GM12878 (cell line): ENCODE data around the gene ERVMER34-1. TPM values are rescaled to one million over a fixed set of nuclear protein-coding genes. Genes with fewer than 3 reads are reported as not detected.

Experiments used
- ELK1 ChIP-seq: IDR thresholded peaks from 2 replicates; pipeline ENCODE4 v1.6.1; 2012; ENCODE audit warnings: low read depth, low read length, improper control_type of control experiment
- EP300 ChIP-seq, 2 experiments: fragments of 150-350 bp in 1 of 2; IDR thresholded peaks; 2 replicates each; pipeline ENCODE4 v1.6.1; 2011 to 2012; ENCODE audit warnings: low read depth in 2 of 2, low read length in 2 of 2, borderline replicate concordance in 1 of 2, improper control_type of control experiment in 1 of 2, inconsistent platforms in 1 of 2; ENCODE audit not compliant: control insufficient read depth in 1 of 2
- EZH2 ChIP-seq: IDR thresholded peaks from 2 replicates; pipeline ENCODE4 v1.6.1; 2012; ENCODE audit warnings: low read depth, mild to moderate bottlenecking, control low read depth, inconsistent platforms, low read length, borderline replicate concordance; ENCODE audit not compliant: control insufficient read depth
- HDAC6 ChIP-seq: fragments of 200-600 bp; sonication (generic); IDR thresholded peaks from one replicate; pipeline ENCODE4 v1.8.0; 2017; ENCODE audit warnings: antibody characterized with exemption; ENCODE audit not compliant: unreplicated experiment
- MYC ChIP-seq: IDR thresholded peaks from 2 replicates; pipeline ENCODE4 v1.6.1; 2011; ENCODE audit warnings: mild to moderate bottlenecking, low read length, moderate library complexity, inconsistent platforms; ENCODE audit not compliant: insufficient read depth, insufficient replicate concordance, insufficient read length, severe bottlenecking
- NR2C1 ChIP-seq: fragments of 450-650 bp; IDR thresholded peaks from 2 replicates; pipeline ENCODE4 v1.6.1; 2017; ENCODE audit warnings: antibody characterized with exemption, mild to moderate bottlenecking, moderate library complexity
- YY1 ChIP-seq: IDR thresholded peaks from 2 replicates; pipeline ENCODE4 v1.6.1; 2011; ENCODE audit warnings: low read depth, mild to moderate bottlenecking, low read length
- ZNF274 ChIP-seq: IDR thresholded peaks from one replicate; pipeline ENCODE4 v1.8.0; 2011; ENCODE audit not compliant: insufficient read length, insufficient read depth
- polyA plus RNA-seq, 11 experiments: library from polyadenylated mRNA; depleted of rRNA in 4 of 11; unstranded in 6 of 11; stranded (reverse) in 5 of 11; fragments of >200 nt; fragmentation: Nextera tagmentation in 4 of 11; fragmentation: Illumina TruSeq in 1 of 11; extraction: Ambion mirVana in 4 of 11; extraction: Trizol in 1 of 11; gene quantifications; 1 replicate in 1 of 11; 2 replicates in 10 of 11; pipeline versions ENCODE4 v1.2.1 to v1.2.3, GENCODE V29; 2011 to 2016; ENCODE audit warnings: inconsistent platforms in 2 of 11, missing spikeins in 2 of 11, low read depth in 1 of 11
- total RNA-seq, 4 experiments: library from RNA; depleted of rRNA in 3 of 4; stranded (reverse); fragments of >200 nt in 3 of 4; fragmentation: Illumina TruSeq in 1 of 4; extraction: Trizol in 1 of 4; gene quantifications; 2 replicates each; pipeline versions ENCODE4 v1.2.1 to v1.2.3, GENCODE V29; 2013 to 2021
- TF ChIP-seq, protein P1 (sequence below): fragments of 450-650 bp; IDR thresholded peaks from 2 replicates; pipeline ENCODE4 v1.6.1; 2017; ENCODE audit warnings: mild to moderate bottlenecking, moderate library complexity
- TF ChIP-seq, protein P2 (sequence below), 3 experiments: IDR thresholded peaks in 2 of 3; conservative IDR thresholded peaks in 1 of 3; 2 replicates each; pipeline ENCODE4 v1.5.1; 2011; ENCODE audit warnings: low read depth in 3 of 3, low read length in 3 of 3, mild to moderate bottlenecking in 3 of 3, control low read depth in 2 of 3, moderate library complexity in 2 of 3, inconsistent platforms in 1 of 3, mixed read lengths in 1 of 3; ENCODE audit not compliant: control insufficient read depth in 2 of 3, insufficient read depth in 1 of 3; ENCODE audit errors: extremely low read depth in 1 of 3

Gene ERVMER34-1
- total and polyA plus RNA-seq, 10 of the 15 experiments (the other 5 are each of a cell fraction or from before 2014, with no cell fraction given) = not detected

DNA sequence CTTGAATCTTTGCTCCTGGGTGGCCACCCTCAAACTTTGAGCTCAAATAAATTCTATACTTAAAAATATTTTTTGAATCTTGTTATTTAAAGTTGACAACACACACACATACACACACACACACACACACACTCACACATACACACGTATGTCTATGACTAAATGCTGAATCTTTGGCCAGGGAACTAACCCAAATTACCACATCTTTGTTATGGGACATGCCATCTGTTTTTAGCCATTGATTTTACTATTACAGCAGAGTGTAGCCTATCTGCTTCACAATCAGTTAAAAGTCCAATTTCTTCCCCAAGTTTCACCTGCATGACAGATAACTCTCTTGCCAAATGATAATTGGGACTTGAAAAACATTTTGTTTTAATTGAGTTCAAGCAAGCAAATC, 47.1 kb downstream of the ERVMER34-1 start (continued):
- TF ChIP-seq, protein P1, sequence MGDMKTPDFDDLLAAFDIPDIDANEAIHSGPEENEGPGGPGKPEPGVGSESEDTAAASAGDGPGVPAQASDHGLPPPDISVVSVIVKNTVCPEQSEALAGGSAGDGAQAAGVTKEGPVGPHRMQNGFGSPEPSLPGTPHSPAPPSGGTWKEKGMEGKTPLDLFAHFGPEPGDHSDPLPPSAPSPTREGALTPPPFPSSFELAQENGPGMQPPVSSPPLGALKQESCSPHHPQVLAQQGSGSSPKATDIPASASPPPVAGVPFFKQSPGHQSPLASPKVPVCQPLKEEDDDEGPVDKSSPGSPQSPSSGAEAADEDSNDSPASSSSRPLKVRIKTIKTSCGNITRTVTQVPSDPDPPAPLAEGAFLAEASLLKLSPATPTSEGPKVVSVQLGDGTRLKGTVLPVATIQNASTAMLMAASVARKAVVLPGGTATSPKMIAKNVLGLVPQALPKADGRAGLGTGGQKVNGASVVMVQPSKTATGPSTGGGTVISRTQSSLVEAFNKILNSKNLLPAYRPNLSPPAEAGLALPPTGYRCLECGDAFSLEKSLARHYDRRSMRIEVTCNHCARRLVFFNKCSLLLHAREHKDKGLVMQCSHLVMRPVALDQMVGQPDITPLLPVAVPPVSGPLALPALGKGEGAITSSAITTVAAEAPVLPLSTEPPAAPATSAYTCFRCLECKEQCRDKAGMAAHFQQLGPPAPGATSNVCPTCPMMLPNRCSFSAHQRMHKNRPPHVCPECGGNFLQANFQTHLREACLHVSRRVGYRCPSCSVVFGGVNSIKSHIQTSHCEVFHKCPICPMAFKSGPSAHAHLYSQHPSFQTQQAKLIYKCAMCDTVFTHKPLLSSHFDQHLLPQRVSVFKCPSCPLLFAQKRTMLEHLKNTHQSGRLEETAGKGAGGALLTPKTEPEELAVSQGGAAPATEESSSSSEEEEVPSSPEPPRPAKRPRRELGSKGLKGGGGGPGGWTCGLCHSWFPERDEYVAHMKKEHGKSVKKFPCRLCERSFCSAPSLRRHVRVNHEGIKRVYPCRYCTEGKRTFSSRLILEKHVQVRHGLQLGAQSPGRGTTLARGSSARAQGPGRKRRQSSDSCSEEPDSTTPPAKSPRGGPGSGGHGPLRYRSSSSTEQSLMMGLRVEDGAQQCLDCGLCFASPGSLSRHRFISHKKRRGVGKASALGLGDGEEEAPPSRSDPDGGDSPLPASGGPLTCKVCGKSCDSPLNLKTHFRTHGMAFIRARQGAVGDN = no peak
- TF ChIP-seq EP300 (IDR thresholded peaks at IDR 0.05; ENCODE audit: borderline replicate concordance in 1 of 2, control insufficient read depth in 1 of 2, low read depth in 2 of 2, low read length in 2 of 2) (no peak), ELK1 (no peak), NR2C1 (no peak), EZH2 (no peak), ZNF274 (no peak), HDAC6 (no peak), YY1 (no peak), MYC (no peak)
- TF ChIP-seq, protein P2, sequence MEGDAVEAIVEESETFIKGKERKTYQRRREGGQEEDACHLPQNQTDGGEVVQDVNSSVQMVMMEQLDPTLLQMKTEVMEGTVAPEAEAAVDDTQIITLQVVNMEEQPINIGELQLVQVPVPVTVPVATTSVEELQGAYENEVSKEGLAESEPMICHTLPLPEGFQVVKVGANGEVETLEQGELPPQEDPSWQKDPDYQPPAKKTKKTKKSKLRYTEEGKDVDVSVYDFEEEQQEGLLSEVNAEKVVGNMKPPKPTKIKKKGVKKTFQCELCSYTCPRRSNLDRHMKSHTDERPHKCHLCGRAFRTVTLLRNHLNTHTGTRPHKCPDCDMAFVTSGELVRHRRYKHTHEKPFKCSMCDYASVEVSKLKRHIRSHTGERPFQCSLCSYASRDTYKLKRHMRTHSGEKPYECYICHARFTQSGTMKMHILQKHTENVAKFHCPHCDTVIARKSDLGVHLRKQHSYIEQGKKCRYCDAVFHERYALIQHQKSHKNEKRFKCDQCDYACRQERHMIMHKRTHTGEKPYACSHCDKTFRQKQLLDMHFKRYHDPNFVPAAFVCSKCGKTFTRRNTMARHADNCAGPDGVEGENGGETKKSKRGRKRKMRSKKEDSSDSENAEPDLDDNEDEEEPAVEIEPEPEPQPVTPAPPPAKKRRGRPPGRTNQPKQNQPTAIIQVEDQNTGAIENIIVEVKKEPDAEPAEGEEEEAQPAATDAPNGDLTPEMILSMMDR (IDR thresholded peaks at IDR 0.05 in 2 of 3, conservative IDR thresholded peaks at IDR 0.05 in 1 of 3; ENCODE audit: control insufficient read depth in 2 of 3, extremely low read depth in 1 of 3, insufficient read depth in 1 of 3, low read depth in 3 of 3, low read length in 3 of 3) = no peak
